ENCODE measurements around the gene CACNA2D3. TPM values are rescaled to one million over a fixed set of nuclear protein-coding genes. Genes with fewer than 3 reads are reported as not detected.

Gene CACNA2D3
- polyA plus RNA-seq, 3 donors = 8.3 to 21.5 (median 10.4) TPM

- Mint-ChIP-seq H3K27ac (no peak overlapping the region), H3K4me3 (no peak overlapping the region), H3K9me3 (peaks cover 0 to 1% (median 0%) of the 10 kb centered on the region in 7 donors), H3K27me3 (ENCODE audit: low read depth in 3 of 3) (peaks cover 4 to 6% (median 4%) of the 10 kb centered on the region in 3 donors), H3K4me1 (no peaks in the 10 kb centered on the region), H3K36me3 (no peaks in the 10 kb centered on the region)
- Histone ChIP-seq H3K27ac (ENCODE audit: low read depth in 1 of 2, low read length in 2 of 2) (no peak overlapping the region), H3K4me2 (replicated peaks; ENCODE audit: extremely low read depth, low read length, poor library complexity, severe bottlenecking) (no peak overlapping the region), H3K36me3 (replicated peaks in 1 of 2; ENCODE audit: control insufficient read depth in 1 of 2, insufficient read depth in 2 of 2, low read length in 2 of 2) (no peaks in the 10 kb centered on the region), H3K4me1 (ENCODE audit: control insufficient read depth in 1 of 2, insufficient read depth in 2 of 2, low read length in 2 of 2) (no peaks in the 10 kb centered on the region), H4K20me1 (ENCODE audit: insufficient read depth, low read length) (no peaks in the 10 kb centered on the region), H3K9me3 (replicated peaks in 1 of 2; ENCODE audit: control insufficient read depth in 1 of 2, insufficient read depth in 1 of 2, low read length in 2 of 2) (no peaks in the 10 kb centered on the region), H3K4me3 (replicated peaks in 1 of 3; ENCODE audit: low read depth in 2 of 3, low read length in 3 of 3) (no peak overlapping the region), H3K9ac (ENCODE audit: insufficient read depth, low read length, poor library complexity, severe bottlenecking) (no peak overlapping the region), H3K27me3 (ENCODE audit: control insufficient read depth in 2 of 2, insufficient read depth in 2 of 2, low read length in 2 of 2) (peaks cover 0 to 2% of the 10 kb centered on the region in 2 donors), H3K79me2 (ENCODE audit: insufficient read depth, low read length) (no peaks in the 10 kb centered on the region), H2AFZ (ENCODE audit: insufficient read depth, low read depth, low read length, poor library complexity, severe bottlenecking) (no peak overlapping the region)
- no peak for DNase-seq
- intact Hi-C loops (cut with micrococcal nuclease) = no loop called here
- TF ChIP-seq CTCF (IDR thresholded peaks at IDR 0.05) = no peak
- WGBS (ENCODE audit: insufficient coverage) = 90% methylated on average over 4 of the region's 7 CpGs
Measured at GRCh38 chr3:54874816-54875556, 752.6 kb downstream of the CACNA2D3 start.

GRCh38 chr3:54875596-54876268 lies 753.4 kb downstream of the CACNA2D3 start:
- H3K27me3 Mint-ChIP-seq (ENCODE audit: low read depth in 3 of 3) = peaks cover 3 to 7% (median 6%) of the 10 kb centered on the region in 3 donors
- Histone ChIP-seq H3K9ac (ENCODE audit: insufficient read depth, low read length, poor library complexity, severe bottlenecking) (no peak overlapping the region), H3K36me3 (replicated peaks in 1 of 2; ENCODE audit: control insufficient read depth in 1 of 2, insufficient read depth in 2 of 2, low read length in 2 of 2) (no peaks in the 10 kb centered on the region), H3K4me1 (ENCODE audit: control insufficient read depth in 1 of 2, insufficient read depth in 2 of 2, low read length in 2 of 2) (no peaks in the 10 kb centered on the region), H4K20me1 (ENCODE audit: insufficient read depth, low read length) (no peaks in the 10 kb centered on the region), H3K9me3 (replicated peaks in 1 of 2; ENCODE audit: control insufficient read depth in 1 of 2, insufficient read depth in 1 of 2, low read length in 2 of 2) (no peaks in the 10 kb centered on the region), H3K27me3 (ENCODE audit: control insufficient read depth in 2 of 2, insufficient read depth in 2 of 2, low read length in 2 of 2) (peaks cover 0 to 2% of the 10 kb centered on the region in 2 donors), H3K79me2 (ENCODE audit: insufficient read depth, low read length) (no peaks in the 10 kb centered on the region), H3K4me2 (replicated peaks; ENCODE audit: extremely low read depth, low read length, poor library complexity, severe bottlenecking) (no peak overlapping the region), H3K27ac (ENCODE audit: low read depth in 1 of 2, low read length in 2 of 2) (no peak overlapping the region), H3K4me3 (replicated peaks in 1 of 3; ENCODE audit: low read depth in 2 of 3, low read length in 3 of 3) (no peak overlapping the region), H2AFZ (ENCODE audit: insufficient read depth, low read depth, low read length, poor library complexity, severe bottlenecking) (no peak overlapping the region)
- WGBS (ENCODE audit: insufficient coverage) = 65% methylated on average over 5 of the region's 8 CpGs
- H3K4me3 Mint-ChIP-seq = no peak overlapping the region
- H3K4me1 Mint-ChIP-seq = no peaks in the 10 kb centered on the region
- no peak for TF ChIP-seq CTCF (IDR thresholded peaks at IDR 0.05)
- DNase-seq = no peak
- no peaks in the 10 kb centered on the region for H3K36me3 Mint-ChIP-seq
- intact Hi-C loops (cut with micrococcal nuclease) = no loop called here
- peaks cover 0 to 1% (median 0%) of the 10 kb centered on the region in 7 donors for H3K9me3 Mint-ChIP-seq
- no peak overlapping the region for H3K27ac Mint-ChIP-seq

Data from CD14-positive monocyte (primary cell).